HG02870 (cell line): Measurements from ENCODE around the gene SLC7A8.

Experiments
- ATAC-seq: cut with Tn5 transposase; IDR thresholded peaks from one replicate; pipeline ENCODE4 v1.9.1; 2021; ENCODE audit warnings: mild to moderate bottlenecking, moderate library complexity; ENCODE audit not compliant: unreplicated experiment

Gene SLC7A8

GRCh38 chr14:23159532-23159931 is 23.9 kb downstream of the SLC7A8 start:
- no peak for ATAC-seq

GRCh38 chr14:23158779-23159178 is 24.7 kb downstream of the SLC7A8 start:
- no peak for ATAC-seq

GRCh38 chr14:23154964-23155587 is 28.4 kb downstream of the SLC7A8 start:
- no peak for ATAC-seq

GRCh38 chr14:23153851-23154796 is 29.3 kb downstream of the SLC7A8 start:
- no peak for ATAC-seq

- no peak for ATAC-seq
Measured at GRCh38 chr14:23151342-23151741, 32.1 kb downstream of the SLC7A8 start.

- ATAC-seq, result no peak
Measured at GRCh38 chr14:23149745-23150144, 33.7 kb downstream of the SLC7A8 start.

- ATAC-seq, result no peak
Measured at GRCh38 chr14:23148591-23149249, 34.7 kb downstream of the SLC7A8 start.

- ATAC-seq, result no peak
Measured at GRCh38 chr14:23147676-23148075, 35.8 kb downstream of the SLC7A8 start.

- no peak for ATAC-seq
Measured at GRCh38 chr14:23146980-23147379, 36.5 kb downstream of the SLC7A8 start.

GRCh38 chr14:23146351-23146910 is 37.0 kb downstream of the SLC7A8 start:
- ATAC-seq, result no peak

- ATAC-seq, result no peak
Measured at GRCh38 chr14:23145794-23146350, 37.6 kb downstream of the SLC7A8 start.

GRCh38 chr14:23143911-23144310 is 39.5 kb downstream of the SLC7A8 start:
- ATAC-seq, result no peak

- no peak for ATAC-seq
Measured at GRCh38 chr14:23142826-23143225, 40.6 kb downstream of the SLC7A8 start.

- no peak for ATAC-seq
Measured at GRCh38 chr14:23141706-23142444, 41.6 kb downstream of the SLC7A8 start.

- ATAC-seq, result no peak
Measured at GRCh38 chr14:23140371-23140770, 43.1 kb downstream of the SLC7A8 start.

GRCh38 chr14:23139874-23140273 is 43.6 kb downstream of the SLC7A8 start:
- ATAC-seq, result no peak

GRCh38 chr14:23137813-23138535 is 45.5 kb downstream of the SLC7A8 start:
- no peak for ATAC-seq

GRCh38 chr14:23137192-23137812 is 46.2 kb downstream of the SLC7A8 start:
- ATAC-seq, result no peak

GRCh38 chr14:23136566-23137133 is 46.8 kb downstream of the SLC7A8 start:
- no peak for ATAC-seq
